GM19438 (cell line): ENCODE measurements around the gene E2F8.
"Not testable (repeated sequence)": the region's sequence is repeated elsewhere in the genome, so short reads cannot be mapped to it uniquely, and the experiment has no call there.

Experiments used
- ATAC-seq: cut with Tn5 transposase; IDR thresholded peaks from one replicate; pipeline ENCODE4 v1.9.1; 2021; ENCODE audit warnings: low read depth; ENCODE audit not compliant: unreplicated experiment

E2F8 gene, protein sequence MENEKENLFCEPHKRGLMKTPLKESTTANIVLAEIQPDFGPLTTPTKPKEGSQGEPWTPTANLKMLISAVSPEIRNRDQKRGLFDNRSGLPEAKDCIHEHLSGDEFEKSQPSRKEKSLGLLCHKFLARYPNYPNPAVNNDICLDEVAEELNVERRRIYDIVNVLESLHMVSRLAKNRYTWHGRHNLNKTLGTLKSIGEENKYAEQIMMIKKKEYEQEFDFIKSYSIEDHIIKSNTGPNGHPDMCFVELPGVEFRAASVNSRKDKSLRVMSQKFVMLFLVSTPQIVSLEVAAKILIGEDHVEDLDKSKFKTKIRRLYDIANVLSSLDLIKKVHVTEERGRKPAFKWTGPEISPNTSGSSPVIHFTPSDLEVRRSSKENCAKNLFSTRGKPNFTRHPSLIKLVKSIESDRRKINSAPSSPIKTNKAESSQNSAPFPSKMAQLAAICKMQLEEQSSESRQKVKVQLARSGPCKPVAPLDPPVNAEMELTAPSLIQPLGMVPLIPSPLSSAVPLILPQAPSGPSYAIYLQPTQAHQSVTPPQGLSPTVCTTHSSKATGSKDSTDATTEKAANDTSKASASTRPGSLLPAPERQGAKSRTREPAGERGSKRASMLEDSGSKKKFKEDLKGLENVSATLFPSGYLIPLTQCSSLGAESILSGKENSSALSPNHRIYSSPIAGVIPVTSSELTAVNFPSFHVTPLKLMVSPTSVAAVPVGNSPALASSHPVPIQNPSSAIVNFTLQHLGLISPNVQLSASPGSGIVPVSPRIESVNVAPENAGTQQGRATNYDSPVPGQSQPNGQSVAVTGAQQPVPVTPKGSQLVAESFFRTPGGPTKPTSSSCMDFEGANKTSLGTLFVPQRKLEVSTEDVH

DNA sequence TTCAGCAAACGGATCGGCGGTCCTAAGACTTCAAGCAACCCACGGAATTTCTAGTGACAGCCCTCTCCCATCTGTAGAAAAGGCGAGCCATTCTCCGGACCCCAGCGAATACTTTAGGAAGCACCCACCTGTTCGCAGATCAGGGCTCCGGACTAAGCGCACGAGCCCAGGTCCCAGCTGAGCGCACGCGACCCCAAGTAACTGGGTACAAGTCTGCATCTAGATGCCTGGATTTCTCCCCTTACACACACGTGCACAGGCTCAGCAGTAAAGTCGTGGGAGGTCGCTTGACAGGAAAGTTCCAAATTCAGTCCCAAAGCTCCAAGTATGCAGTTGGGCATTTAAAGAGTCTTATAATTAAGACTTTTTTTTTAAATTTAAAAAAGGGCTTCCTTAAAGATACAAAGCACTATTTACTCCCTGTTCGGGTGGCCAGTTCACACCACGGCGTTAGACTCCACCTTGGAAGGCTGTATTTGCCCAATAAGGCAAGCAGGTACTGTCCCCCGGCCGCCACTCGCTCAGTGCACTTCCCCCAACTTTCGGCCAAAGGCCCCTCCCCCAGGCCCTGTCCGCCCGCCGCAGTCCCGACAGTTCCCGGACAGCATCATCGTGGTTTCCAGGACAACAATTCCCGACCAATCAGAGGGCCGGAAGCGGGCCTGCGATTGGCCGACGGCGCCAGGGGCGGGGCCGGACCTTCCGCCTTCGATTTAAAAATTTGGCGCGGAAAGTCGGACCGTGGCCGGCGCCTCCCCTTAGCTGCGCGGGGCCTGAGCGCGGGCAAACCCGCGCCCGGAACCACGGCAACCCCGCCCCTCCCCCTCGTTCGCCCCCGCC is at the start of gene E2F8:
TSS of gene E2F8 (minus strand) at position 526 of the 840 bp plus-strand sequence. CDS start 824 bp downstream, outside the sequence.
- peak; percentile 88 for ATAC-seq

DNA sequence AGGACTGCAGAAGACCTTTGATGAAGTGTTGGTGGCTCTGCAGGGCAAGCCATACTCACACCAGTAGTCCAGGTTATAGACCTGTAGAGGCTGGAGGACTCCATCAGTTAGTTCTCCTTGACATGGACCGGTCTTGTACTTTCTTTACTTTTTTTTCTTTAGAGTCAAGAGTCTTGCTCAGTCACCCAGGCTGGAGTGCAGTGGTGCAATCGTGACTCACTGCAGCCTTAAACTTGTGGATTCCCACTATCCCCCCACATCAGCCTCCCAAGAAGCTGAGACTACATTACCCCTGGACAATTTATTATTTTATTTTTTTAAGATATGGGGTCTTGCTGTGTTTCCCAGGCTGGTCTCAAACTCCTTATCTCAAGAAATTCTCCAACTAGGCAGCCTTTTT is 49.6 kb upstream of the E2F8 start:
- no peak for ATAC-seq

- ATAC-seq = no peak
These were observed 47.5 kb upstream of the E2F8 start for GRCh38 chr11:19288256-19288655.

DNA sequence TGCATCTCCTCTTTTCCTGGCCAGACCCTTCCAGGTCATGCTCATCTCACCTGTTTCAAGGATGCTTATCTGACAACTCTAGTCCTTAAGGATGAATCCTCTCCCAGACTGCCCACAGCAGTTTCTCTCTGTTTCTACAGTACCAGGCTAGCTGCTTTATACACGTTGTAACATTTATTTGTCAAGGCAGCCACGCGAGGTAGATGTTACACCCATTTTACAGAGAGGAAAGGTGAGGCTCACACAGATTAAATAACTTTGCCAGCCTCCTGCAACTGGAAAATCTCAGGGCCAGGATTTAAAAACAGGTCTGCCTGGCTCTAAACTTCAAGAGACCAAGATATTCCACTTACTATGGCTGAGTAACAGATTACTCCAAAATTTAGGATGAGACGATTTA is 45.7 kb upstream of the E2F8 start:
- ATAC-seq = no peak

DNA sequence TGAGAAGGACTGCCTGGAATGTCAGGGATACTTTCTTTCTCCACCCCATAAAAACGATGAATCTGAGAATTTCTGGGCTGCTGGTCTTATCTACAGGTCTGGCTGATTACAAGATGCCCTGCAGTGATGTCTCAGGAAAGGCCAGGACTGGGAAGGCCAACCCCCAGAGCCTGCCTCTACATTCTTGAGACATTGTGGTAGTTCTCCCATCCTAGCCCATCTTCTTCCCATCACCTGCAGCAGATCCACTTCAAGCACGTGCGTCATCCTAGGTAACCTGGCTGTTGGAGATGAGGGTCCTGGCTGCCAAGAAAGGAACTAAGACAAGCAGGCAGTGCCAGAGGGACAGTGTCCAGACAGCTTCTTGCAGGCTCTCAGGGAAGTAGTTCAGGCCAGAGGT is 44.1 kb upstream of the E2F8 start:
- no peak for ATAC-seq

DNA sequence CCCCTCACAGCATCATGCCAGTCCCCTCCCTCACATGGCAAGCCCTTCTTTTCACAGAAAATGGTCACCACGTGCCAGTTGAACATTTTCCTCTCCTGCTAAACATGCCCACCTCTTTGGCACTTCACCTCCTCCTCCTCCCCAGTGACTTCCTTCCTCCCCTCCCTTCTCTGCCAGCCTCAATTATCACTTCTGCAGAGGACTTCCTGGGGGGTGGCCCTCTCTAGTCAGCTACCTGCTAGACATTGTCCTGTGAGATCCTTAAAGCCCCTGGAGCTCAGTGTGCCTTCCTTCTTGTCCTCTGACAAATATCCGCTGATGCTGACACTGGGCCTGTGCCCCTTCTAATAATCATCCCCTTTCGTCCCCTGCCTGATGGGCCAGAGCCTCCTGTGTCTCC is 43.2 kb upstream of the E2F8 start:
- no peak for ATAC-seq

GRCh38 chr11:19281555-19281954 is 40.8 kb upstream of the E2F8 start:
- no peak for ATAC-seq

DNA sequence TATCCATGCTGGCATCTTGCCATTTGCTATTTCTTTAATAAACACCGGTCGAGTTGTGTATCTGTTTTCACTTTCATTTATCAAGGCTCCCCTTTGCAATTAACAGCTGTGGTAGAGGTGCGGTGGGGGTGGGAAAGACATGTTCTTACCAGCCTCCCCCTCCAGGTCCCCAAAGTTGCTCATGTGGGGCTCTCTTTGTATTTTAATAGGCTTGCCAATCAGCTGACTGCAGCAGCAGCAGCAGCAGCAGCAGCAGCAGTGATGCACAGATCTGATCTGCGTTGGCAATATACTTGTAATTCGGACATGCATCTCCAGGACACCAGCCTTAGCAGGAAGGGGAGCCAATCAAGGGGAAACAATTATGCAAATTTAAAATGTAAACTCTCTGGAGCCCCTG is 40.3 kb upstream of the E2F8 start:
- no peak for ATAC-seq

DNA sequence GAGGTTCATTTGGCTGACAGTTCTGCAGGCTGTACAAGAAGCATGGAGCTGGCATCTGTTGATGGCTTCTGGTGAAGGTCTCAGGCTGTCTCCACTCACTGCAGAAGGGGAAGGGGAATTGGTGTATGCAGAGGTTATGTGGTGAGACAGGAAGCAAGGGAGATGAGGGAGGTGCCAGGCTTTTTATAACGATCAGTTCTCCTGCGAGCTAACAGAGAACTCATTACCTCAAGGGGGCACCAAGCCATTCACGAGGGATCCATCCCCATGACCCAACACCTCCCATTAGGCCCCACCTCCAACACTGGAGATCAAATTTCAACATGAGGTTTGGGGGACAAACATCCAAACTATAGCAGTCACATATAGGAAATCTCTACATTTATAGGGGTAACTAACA is 38.7 kb upstream of the E2F8 start:
- no peak for ATAC-seq

GRCh38 chr11:19276859-19277808 is 36.4 kb upstream of the E2F8 start:
- ATAC-seq = no peak

- ATAC-seq = no peak
These were observed 34.8 kb upstream of the E2F8 start for GRCh38 chr11:19275496-19275895.

DNA sequence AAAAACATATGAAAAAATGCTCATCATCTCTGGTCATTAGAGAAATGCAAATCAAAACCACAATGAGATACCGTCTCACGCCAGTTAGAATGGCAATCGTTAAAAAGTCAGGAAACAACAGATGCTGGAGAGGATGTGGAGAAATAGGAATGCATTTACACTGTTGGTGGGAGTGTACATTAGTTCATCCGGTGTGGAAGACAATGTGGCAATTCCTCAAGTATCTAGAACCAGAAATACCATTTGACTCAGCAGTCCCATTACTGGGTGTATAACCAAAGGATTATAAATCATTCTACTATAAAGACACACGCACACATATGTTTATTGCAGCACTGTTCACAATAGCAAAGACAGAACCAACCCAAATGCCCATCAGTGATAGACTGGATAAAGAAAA is 32.5 kb upstream of the E2F8 start:
- not testable (repeated sequence) for ATAC-seq

GRCh38 chr11:19268909-19269308 is 28.2 kb upstream of the E2F8 start:
- ATAC-seq = no peak

- ATAC-seq = no peak
These were observed 26.8 kb upstream of the E2F8 start for GRCh38 chr11:19267567-19267966.

- no peak for ATAC-seq
These were observed 22.6 kb upstream of the E2F8 start for GRCh38 chr11:19263333-19263732.

DNA sequence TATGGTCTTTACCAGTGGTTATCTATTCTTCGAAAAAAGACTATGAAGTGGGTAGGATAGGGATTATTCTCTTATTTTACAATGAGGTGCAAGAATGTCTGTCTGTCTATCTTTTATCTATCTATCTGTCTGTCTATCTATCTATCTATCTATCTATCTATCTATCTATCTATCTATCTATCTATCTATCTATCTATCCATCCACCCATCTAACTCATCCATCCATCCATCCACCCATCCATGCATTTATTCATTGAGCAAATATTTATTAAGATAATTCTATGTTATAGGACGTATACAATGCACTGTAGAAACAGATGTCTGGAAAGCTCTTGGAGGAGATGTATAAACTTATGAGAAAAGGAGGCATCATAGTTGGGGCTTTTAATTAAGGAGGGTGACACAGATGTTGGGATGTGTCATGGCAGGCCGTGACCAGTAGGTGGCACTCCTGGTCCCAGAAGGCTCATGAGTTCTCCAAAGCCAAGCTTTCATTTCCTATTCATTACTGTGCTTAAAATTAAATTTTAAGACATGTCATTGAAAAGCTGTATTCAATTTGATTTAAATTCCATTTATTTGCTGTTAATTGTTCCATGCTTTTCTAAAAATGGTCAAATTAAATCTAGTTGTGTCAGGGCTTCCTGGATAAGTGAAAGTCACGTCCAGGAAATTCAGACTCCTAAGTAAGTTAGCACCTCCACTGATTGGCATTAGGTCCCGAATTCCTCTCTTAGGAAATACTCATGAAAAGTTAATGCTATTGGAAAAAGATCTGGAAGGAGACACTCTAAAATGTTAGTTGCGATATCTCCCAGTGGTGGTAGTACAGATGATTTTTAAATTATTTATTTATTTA is 19.0 kb upstream of the E2F8 start:
- no peak for ATAC-seq

GRCh38 chr11:19258641-19259230 is 18.0 kb upstream of the E2F8 start:
- no peak for ATAC-seq

- not testable (repeated sequence) for ATAC-seq
These were observed 13.7 kb upstream of the E2F8 start for GRCh38 chr11:19254441-19254840.
